Epithelial cell of esophagus (primary cell): ENCODE measurements around the gene MAPKAPK2.

ENCODE experiments used
- DNase-seq: peaks from one replicate; pipeline ENCODE4 v3.0.0; 2010; ENCODE audit warnings: low read depth
- H3K4me3 ChIP-seq: 2 replicates; pipeline ENCODE4 v1.5.1; 2011; ENCODE audit warnings: mild to moderate bottlenecking, low read length, control low read depth
- TF ChIP-seq, protein P1 (sequence below): IDR thresholded peaks from 2 replicates; pipeline ENCODE4 v1.5.1; 2011; ENCODE audit warnings: low read depth, mild to moderate bottlenecking, low read length, control low read depth, inconsistent platforms; ENCODE audit not compliant: insufficient read depth; ENCODE audit errors: missing control alignments

The MAPKAPK2 gene

DNA sequence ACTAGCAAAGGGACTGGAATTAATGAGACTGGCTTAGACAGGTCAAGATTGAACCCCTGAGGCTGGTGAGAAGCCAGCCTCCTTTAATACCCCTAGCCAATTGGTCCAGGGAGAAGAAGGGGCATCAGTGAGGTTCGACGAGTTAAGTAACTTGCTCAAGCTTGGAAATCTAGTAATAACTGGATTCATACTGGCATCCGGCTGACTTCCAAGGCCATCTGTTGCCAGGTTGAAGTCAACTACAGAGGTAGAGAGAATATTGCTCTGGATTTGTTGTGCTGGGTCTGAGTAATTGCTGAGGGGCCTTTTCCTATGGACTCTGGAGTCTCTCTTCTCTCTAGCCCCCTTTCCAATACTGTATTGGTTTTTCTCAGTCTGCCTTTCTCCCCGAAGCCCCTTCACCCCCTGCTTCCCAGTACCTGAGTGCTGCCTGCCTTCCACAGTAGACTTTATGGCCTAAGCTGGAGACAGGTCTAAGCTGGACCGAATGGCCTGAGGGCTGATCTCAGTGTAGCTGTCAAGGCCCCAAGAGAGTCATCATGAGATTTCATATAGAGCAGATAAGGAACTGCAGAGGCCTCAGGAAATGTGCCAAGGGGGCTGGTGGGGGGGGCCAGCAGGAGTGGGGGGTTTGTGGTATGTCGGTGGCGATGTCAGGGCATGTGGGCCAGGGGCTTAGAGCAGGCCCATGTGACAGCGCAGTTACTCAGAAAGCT is 43.4 kb downstream of the MAPKAPK2 start:
- TF ChIP-seq, protein P1, sequence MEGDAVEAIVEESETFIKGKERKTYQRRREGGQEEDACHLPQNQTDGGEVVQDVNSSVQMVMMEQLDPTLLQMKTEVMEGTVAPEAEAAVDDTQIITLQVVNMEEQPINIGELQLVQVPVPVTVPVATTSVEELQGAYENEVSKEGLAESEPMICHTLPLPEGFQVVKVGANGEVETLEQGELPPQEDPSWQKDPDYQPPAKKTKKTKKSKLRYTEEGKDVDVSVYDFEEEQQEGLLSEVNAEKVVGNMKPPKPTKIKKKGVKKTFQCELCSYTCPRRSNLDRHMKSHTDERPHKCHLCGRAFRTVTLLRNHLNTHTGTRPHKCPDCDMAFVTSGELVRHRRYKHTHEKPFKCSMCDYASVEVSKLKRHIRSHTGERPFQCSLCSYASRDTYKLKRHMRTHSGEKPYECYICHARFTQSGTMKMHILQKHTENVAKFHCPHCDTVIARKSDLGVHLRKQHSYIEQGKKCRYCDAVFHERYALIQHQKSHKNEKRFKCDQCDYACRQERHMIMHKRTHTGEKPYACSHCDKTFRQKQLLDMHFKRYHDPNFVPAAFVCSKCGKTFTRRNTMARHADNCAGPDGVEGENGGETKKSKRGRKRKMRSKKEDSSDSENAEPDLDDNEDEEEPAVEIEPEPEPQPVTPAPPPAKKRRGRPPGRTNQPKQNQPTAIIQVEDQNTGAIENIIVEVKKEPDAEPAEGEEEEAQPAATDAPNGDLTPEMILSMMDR = no peak
- DNase-seq = no peak

DNA sequence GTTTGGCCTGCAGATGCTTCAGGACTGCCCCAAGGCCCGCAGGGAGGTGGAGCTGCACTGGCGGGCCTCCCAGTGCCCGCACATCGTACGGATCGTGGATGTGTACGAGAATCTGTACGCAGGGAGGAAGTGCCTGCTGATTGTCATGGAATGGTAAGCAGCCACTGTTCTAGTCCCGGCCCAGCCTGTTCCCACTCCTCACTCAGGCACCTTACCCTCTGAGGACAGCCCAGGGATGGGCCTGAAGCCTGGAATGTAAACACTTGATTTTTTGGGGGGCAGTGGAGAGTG is 43.9 kb downstream of the MAPKAPK2 start:
- DNase-seq = no peak
- H3K4me3 ChIP-seq = no peak overlapping the region
- TF ChIP-seq, protein P1 = no peak

More for the DNA sequence above, 43.4 kb downstream of the MAPKAPK2 start:
- H3K4me3 ChIP-seq = no peak overlapping the region

DNA sequence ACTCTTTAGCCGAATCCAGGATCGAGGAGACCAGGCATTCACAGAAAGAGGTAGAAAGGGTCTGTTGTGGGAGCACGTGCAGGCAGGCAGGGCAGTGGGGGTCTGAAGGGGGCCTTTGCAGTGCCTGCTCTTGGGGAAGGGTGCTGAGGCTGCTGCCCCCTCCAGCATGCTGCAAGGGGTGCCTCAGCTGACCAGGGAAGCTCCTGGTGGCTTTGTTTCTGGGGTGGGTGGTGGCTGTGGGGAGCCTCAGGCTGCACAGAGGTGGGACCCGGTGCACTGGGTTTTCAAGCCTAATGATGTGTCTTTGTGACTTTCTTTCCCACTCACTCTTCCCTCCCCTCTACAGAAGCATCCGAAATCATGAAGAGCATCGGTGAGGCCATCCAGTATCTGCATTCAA is 44.3 kb downstream of the MAPKAPK2 start:
- no peak overlapping the region for H3K4me3 ChIP-seq
- no peak for DNase-seq

DNA sequence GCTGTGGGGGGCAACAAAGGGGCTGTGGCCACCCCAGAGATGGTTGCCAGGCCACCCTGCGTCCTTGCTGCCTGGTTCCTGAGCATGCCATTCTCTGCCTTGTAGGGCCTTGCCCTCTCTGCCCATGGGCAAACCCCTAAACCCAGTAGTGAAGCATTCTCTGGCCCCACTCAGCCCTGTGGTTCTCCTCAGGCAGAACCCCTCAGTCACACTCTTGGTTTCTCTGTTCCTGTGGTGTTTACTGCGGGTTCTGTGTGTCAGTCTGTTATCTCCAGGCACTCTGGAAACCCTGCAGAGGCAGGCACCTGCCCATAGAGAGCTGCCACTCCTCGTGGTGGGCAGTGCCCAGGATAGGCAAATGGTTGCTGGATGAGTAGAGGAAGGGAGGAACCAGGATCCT is 44.8 kb downstream of the MAPKAPK2 start:
- TF ChIP-seq, protein P1 = no peak
- no peak overlapping the region for H3K4me3 ChIP-seq
- DNase-seq = no peak

More for the DNA sequence above, 44.3 kb downstream of the MAPKAPK2 start:
- TF ChIP-seq, protein P1 = no peak

DNA sequence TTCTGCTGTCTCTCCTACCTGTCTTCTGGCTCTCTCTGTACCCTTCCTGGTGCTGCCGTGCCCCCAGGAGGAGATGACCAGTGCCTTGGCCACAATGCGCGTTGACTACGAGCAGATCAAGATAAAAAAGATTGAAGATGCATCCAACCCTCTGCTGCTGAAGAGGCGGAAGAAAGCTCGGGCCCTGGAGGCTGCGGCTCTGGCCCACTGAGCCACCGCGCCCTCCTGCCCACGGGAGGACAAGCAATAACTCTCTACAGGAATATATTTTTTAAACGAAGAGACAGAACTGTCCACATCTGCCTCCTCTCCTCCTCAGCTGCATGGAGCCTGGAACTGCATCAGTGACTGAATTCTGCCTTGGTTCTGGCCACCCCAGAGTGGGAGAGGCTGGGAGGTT is 47.8 kb downstream of the MAPKAPK2 start:
- no peak for DNase-seq
- TF ChIP-seq, protein P1 = no peak
- no peak overlapping the region for H3K4me3 ChIP-seq

DNA sequence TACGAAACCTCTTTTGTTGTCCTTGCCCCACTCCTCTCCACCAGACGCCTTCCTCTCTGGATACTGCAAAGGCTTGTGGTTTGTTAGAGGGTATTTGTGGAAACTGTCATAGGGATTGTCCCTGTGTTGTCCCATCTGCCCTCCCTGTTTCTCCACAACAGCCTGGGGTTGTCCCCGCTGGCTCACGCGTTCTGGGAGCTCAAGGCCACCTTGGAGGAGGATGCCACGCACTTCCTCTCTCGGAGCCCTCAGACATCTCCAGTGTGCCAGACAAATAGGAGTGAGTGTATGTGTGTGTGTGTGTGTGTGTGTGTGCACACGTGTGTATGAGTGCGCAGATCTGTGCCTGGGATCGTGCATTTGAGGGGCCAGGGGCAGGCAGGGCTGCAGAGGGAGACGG is 48.3 kb downstream of the MAPKAPK2 start:
- TF ChIP-seq, protein P1 = no peak
- no peak for DNase-seq
- no peak overlapping the region for H3K4me3 ChIP-seq

DNA sequence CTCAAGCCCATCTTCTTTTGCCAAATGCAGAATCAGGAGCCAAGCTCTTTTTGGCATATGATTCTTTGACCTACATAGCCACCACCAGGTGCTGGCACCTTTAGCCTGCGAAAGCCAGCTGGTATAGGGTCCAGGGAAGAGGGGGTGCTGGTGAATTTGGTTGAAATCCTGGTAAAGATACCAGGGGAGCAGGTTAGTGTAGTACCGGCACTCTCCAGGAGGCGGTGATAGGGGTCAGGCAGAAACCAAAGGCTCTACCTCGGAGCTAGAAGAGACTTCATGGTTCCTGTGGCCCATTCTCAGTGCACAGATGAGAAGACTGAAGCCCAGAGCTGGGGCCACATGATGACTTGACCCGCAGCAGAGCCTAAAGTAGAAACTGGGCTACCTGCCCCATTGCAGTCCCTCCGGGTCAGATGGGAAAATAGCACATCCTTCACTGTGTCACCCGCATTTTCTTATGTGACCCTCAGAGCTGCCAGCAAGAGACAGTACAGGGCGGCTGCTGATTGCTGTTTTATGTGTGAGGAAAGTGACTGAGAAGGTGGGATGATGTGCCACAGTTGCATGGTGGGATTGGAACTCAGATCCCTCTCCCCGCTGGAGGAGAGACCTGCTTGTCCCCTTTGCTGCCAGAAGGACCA is 49.9 kb downstream of the MAPKAPK2 start:
- DNase-seq = peak; percentile 49
- TF ChIP-seq, protein P1 = peak; percentile 89
- H3K4me3 ChIP-seq = no peak overlapping the region
